ENCODE measurements around the gene ANGPTL2. TPM values are rescaled to one million over a fixed set of nuclear protein-coding genes. Genes with fewer than 3 reads are reported as not detected.

ANGPTL2 gene
- total RNA-seq, 4 donors from 2014 or later = 5.9 to 12.6 (median 8.7) TPM

DNA sequence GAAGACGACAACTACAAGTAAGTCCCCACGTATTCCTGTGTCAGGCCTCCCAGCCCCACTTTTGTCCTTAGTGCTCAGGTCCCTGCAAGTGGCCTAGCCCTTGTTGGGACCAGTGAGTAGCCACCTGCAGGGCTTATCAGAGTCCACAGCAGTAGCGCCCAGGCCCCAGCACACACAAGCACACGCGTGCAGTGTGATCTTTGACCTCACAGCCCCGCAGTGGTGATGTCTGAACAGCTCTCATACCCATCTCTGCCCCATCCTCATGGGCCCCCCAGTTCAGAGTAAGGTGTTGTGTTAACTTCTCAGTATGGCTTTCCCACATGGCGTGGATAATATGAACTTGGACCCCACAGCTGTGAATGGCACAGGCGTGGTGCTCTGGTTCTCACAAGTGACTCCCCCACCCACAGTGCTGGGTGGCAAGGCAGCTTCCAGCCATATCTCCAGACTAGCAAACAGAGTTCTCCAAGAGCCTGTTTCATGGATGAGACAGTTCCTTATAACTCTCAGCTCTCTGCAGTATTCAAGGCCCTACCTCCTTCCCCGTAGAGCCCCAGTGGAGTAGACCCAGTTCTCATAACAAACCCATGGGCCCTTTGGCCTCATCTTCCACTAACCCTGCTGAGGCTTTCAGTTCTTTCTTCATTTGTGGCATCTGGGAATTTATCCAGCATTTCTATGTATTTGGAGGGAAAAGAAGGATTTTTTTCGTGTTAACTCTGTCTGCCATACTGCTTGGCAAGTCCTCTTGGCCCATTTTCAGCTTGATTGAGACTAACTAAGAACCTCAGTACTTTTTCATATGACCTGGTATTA, 46.5 kb upstream of the ANGPTL2 start:
- no peak for DNase-seq
- no peaks in the 10 kb centered on the region for H3K27me3 ChIP-seq
- peaks cover 0 to 9% of the 10 kb centered on the region in 2 donors for H3K4me1 ChIP-seq
- WGBS, 2 donors = 94 to 95% methylated on average over 10 of the region's 10 CpGs
- intact Hi-C loops (cut with DNase I) = no loop called here
- H3K4me3 ChIP-seq (replicated peaks in 1 of 3) = no peak overlapping the region
- no peak overlapping the region for H3K27ac ChIP-seq
- TF ChIP-seq, protein P1, sequence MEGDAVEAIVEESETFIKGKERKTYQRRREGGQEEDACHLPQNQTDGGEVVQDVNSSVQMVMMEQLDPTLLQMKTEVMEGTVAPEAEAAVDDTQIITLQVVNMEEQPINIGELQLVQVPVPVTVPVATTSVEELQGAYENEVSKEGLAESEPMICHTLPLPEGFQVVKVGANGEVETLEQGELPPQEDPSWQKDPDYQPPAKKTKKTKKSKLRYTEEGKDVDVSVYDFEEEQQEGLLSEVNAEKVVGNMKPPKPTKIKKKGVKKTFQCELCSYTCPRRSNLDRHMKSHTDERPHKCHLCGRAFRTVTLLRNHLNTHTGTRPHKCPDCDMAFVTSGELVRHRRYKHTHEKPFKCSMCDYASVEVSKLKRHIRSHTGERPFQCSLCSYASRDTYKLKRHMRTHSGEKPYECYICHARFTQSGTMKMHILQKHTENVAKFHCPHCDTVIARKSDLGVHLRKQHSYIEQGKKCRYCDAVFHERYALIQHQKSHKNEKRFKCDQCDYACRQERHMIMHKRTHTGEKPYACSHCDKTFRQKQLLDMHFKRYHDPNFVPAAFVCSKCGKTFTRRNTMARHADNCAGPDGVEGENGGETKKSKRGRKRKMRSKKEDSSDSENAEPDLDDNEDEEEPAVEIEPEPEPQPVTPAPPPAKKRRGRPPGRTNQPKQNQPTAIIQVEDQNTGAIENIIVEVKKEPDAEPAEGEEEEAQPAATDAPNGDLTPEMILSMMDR (IDR thresholded peaks at IDR 0.05) = no peak
- no peak for TF ChIP-seq POLR2A (IDR thresholded peaks at IDR 0.05)
- H3K9me3 ChIP-seq = no peaks in the 10 kb centered on the region
- no peaks in the 10 kb centered on the region for H3K36me3 ChIP-seq

DNA sequence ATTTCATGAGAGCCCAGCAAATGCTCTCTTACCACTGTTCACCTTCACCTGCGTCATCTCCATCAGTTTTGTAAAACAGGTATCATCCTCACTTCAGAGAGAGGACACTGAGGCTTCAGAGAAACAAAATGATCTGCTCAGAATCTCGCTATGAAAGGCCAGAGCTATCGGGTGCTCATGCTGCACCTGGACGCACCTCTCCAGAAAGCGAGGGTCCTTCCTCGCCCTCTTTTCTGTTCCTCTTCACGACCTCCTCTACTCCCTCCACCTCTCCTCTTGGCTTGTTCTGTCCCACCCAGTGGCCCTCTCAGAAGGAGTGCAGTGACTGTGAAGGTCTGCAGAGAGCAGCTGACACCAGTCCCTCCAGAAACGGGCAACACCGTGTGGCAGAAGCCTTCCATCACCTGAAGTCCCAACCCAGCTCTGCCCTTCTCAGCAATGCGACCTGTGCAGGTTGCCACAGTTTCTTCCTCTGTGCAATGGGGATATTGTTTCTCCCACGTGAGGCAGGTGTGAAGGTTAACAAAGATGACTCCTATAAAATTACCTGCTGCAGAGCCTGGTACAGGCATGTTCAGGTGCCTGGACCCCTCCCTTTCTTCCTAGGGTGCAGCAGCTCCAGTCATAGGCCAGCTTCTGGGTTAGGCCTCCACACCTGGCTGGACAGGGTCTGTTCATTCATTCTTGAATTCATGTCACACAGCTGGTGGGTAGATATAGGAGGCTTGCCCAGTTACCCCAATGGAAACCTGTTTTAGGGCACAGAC, 45.3 kb upstream of the ANGPTL2 start:
- peaks cover 0 to 9% of the 10 kb centered on the region in 2 donors for H3K4me1 ChIP-seq
- H3K36me3 ChIP-seq = no peaks in the 10 kb centered on the region
- DNase-seq = no peak
- H3K9me3 ChIP-seq = no peaks in the 10 kb centered on the region
- 93 to 96% methylated on average over 11 of the region's 11 CpGs for WGBS, 2 donors
- H3K27me3 ChIP-seq = no peaks in the 10 kb centered on the region
- TF ChIP-seq POLR2A (IDR thresholded peaks at IDR 0.05) = no peak
- TF ChIP-seq, protein P1 (IDR thresholded peaks at IDR 0.05) = no peak
- H3K4me3 ChIP-seq (replicated peaks in 1 of 3) = no peak overlapping the region
- intact Hi-C loops (cut with DNase I) = no loop called here
- H3K27ac ChIP-seq = no peak overlapping the region

DNA sequence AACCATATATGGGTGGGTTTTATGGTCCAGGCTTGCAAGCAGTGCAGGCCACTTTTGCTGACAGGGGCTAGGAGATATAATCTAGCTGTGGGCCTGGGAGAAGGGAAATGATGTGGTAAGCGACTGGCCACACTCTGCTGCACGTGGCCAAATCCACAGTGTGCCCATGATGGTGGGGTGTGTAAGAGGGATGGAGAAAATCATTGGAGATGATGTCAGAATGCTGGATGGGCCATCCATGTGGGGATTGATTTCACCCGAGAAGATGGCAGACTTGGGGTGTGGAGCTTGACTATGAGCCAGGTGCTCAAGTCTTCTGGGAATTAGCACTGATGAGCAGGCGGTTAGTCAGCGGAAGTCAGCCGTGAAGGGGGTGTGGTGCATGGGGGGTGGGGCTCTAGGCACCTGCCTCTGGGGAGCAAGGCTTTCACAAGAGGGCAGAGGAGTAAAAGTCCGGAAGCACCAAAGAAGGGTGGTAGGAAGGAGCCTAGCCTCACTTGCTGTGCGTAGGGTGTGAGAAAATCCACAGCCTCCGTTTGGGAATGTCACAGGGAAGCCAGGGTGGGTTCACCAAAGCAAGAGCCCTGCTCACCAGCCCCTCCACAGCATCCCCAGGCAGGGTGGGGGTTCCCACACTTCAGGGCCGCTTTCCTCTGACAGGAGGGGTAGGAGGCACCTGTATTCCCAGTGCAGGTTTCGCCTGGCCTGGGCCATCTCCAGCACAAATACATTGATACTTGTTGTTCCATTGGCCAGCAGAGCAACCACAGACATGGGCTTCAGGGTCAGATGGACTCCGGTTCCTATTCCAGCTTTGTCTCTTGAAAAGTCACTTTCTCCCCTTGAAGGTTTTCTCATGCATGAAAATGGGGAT, 44.5 kb upstream of the ANGPTL2 start:
- peaks cover 0 to 9% of the 10 kb centered on the region in 2 donors for H3K4me1 ChIP-seq
- no peak for TF ChIP-seq POLR2A (IDR thresholded peaks at IDR 0.05)
- TF ChIP-seq, protein P1 (IDR thresholded peaks at IDR 0.05) = no peak
- no peaks in the 10 kb centered on the region for H3K27me3 ChIP-seq
- no peak for DNase-seq
- H3K4me3 ChIP-seq (replicated peaks in 1 of 3) = no peak overlapping the region
- whole genome bisulfite sequencing, 2 donors = 76 to 81% methylated on average over 12 of the region's 12 CpGs
- intact Hi-C loops (cut with DNase I) = no loop called here
- no peaks in the 10 kb centered on the region for H3K9me3 ChIP-seq
- H3K36me3 ChIP-seq = no peaks in the 10 kb centered on the region
- H3K27ac ChIP-seq = no peak overlapping the region

DNA sequence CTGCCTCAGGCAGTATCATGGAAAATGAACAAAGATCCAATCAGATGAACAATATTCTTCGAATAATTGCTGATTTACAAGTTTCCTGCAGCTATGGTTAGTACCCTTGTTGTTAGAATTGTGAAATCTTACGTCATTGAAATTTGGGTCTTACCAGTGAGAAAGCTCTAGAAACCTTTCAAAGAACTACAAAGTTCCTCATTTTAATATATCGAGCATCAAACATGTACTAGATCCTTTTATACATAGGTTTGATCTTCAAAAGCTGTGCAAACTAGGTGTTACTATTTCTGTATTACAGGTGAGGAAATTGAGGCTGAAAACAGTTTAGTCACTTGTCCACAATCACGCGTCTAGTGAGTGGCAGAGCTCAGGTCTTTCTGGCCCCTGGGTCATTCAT, 43.7 kb upstream of the ANGPTL2 start:
- Histone ChIP-seq H3K4me3 (replicated peaks in 1 of 3) (no peak overlapping the region), H3K27ac (no peak overlapping the region), H3K9me3 (no peaks in the 10 kb centered on the region), H3K27me3 (no peaks in the 10 kb centered on the region), H3K36me3 (no peaks in the 10 kb centered on the region), H3K4me1 (peaks cover 0 to 9% of the 10 kb centered on the region in 2 donors)
- 92 to 95% methylated on average over 5 of the region's 5 CpGs for WGBS, 2 donors
- TF ChIP-seq, protein P1 (IDR thresholded peaks at IDR 0.05) = no peak
- no peak for TF ChIP-seq POLR2A (IDR thresholded peaks at IDR 0.05)
- no peak for DNase-seq
- intact Hi-C loops (cut with DNase I) = no loop called here
